Skeletal muscle tissue (tissue), 4 donors: Measurements from ENCODE around the gene EMILIN2. TPM values are rescaled to one million over a fixed set of nuclear protein-coding genes. Genes with fewer than 3 reads are reported as not detected.
A peak's percentile ranks its signal among the peaks of the same experiment; 100 is the strongest.

Experiments used
- H3K27ac ChIP-seq: one replicate; pipeline ENCODE4 v1.7.0; 2013; ENCODE audit warnings: mild to moderate bottlenecking, low read depth, low read length, inconsistent platforms
- H3K27me3 ChIP-seq, 3 donors: one replicate each; pipeline ENCODE4 v1.7.0; 2013; ENCODE audit warnings: low read length in 3 of 3; ENCODE audit not compliant: control insufficient read depth in 3 of 3, insufficient read depth in 3 of 3
- H3K36me3 ChIP-seq, 3 donors: one replicate each; pipeline ENCODE4 v1.7.0; 2013; ENCODE audit warnings: low read length in 3 of 3; ENCODE audit not compliant: control insufficient read depth in 3 of 3, insufficient read depth in 3 of 3
- H3K4me1 ChIP-seq, 3 donors: one replicate each; pipeline ENCODE4 v1.7.0; 2013; ENCODE audit warnings: low read length in 3 of 3, mild to moderate bottlenecking in 3 of 3; ENCODE audit not compliant: control insufficient read depth in 3 of 3, insufficient read depth in 3 of 3
- H3K4me3 ChIP-seq, 3 donors: one replicate each; pipeline ENCODE4 v1.7.0; 2013; ENCODE audit warnings: low read length in 3 of 3
- H3K9ac ChIP-seq, 3 donors: one replicate each; pipeline ENCODE4 v1.7.0; 2013; ENCODE audit warnings: low read length in 3 of 3, mild to moderate bottlenecking in 3 of 3, moderate library complexity in 2 of 3, low read depth in 1 of 3
- H3K9me3 ChIP-seq, 3 donors: one replicate each; pipeline ENCODE4 v1.7.0; 2013; ENCODE audit warnings: low read length in 3 of 3; ENCODE audit not compliant: control insufficient read depth in 3 of 3
- total RNA-seq: library from RNA; depleted of rRNA; stranded (reverse); fragments of >200 nt; gene quantifications from one replicate; pipeline ENCODE4 v1.2.3, GENCODE V29; 2014
- donor health status: Osteomylitis.

The EMILIN2 gene
- total RNA-seq, 1 donor from 2014 or later = 23.0 TPM

DNA sequence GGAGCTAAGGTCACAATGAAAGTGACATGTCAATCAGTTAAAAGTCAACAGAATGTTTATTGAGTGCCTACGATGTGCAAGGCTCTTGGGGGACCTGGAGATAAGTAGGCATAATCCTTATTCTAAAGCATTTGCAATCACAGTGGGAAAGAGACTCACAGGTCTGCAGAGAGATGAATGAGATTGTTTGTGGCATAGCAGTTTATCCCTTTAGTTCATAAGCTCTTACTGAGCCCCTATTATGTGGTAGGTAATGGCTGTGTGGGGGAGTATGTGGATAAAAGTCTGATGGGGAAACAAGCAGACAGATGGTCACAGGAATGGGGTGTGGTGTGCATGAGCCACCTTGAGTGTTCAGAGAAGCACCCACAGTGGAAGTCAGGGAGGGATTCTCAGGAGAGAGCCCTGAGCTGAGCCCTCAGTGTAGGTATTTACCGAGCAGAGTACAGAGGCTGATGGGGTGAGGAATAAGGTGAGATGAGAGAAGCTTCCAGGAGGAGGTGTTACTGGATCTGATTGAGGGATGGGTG is 48.1 kb downstream of the EMILIN2 start:
- Histone ChIP-seq H3K4me3 (no peak overlapping the region), H3K27ac (no peak overlapping the region), H3K9ac (no peak overlapping the region), H3K4me1 (peaks cover 0 to 3% (median 2%) of the 10 kb centered on the region in 3 donors), H3K27me3 (peaks cover 0 to 3% (median 3%) of the 10 kb centered on the region in 3 donors), H3K36me3 (no peaks in the 10 kb centered on the region), H3K9me3 (peaks cover 0 to 4% (median 0%) of the 10 kb centered on the region in 3 donors)

DNA sequence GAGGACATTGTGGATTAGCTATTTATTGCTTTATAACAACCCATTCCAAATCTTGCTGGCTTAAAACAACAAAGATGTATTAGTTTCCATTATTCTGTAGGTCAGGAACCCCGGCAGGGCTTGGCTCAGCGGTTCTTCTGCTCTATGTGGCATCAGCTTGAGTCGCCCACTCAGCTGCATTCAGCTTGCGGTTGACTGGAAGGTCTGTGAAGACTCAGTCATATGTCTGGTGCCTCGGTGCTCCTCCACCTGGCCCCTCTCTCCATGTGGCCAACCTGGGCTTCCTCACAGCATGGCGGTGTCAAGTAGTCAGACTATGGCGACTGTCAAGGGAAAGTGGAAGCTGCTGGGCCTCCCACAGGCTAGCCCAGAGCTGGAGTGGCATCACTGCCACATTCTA is 48.6 kb downstream of the EMILIN2 start:
- Histone ChIP-seq H3K4me1 (peaks cover 0 to 3% (median 2%) of the 10 kb centered on the region in 3 donors), H3K9me3 (peaks cover 0 to 4% (median 0%) of the 10 kb centered on the region in 3 donors), H3K27ac (no peak overlapping the region), H3K9ac (no peak overlapping the region), H3K36me3 (no peaks in the 10 kb centered on the region), H3K27me3 (peaks cover 0 to 3% (median 3%) of the 10 kb centered on the region in 3 donors), H3K4me3 (no peak overlapping the region)

DNA sequence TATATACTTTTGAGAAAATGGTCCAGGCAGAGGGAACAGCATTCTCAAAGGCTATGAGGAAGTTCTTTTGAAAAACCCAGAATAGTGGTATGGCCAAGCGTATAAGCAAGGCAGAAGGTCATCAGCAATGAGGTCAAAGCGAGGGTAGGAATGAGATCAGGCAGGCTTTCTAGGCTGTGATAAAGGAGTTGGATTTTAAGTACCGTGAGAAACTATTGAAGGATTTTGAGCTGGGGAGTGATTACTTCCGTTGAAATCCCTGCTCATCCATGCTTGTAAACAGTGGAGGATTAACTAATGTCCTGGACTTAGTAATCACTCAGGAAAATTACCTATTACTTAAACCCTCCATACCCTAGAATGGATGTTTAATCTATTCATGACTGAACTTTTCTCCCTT is 50.2 kb downstream of the EMILIN2 start:
- Histone ChIP-seq H3K4me3 (no peak overlapping the region), H3K27me3 (peaks cover 0 to 2% (median 0%) of the 10 kb centered on the region in 3 donors), H3K9ac (no peak overlapping the region), H3K9me3 (peaks cover 0 to 4% (median 0%) of the 10 kb centered on the region in 3 donors), H3K36me3 (no peaks in the 10 kb centered on the region), H3K4me1 (peaks cover 3 to 6% (median 6%) of the 10 kb centered on the region in 3 donors), H3K27ac (no peak overlapping the region)

DNA sequence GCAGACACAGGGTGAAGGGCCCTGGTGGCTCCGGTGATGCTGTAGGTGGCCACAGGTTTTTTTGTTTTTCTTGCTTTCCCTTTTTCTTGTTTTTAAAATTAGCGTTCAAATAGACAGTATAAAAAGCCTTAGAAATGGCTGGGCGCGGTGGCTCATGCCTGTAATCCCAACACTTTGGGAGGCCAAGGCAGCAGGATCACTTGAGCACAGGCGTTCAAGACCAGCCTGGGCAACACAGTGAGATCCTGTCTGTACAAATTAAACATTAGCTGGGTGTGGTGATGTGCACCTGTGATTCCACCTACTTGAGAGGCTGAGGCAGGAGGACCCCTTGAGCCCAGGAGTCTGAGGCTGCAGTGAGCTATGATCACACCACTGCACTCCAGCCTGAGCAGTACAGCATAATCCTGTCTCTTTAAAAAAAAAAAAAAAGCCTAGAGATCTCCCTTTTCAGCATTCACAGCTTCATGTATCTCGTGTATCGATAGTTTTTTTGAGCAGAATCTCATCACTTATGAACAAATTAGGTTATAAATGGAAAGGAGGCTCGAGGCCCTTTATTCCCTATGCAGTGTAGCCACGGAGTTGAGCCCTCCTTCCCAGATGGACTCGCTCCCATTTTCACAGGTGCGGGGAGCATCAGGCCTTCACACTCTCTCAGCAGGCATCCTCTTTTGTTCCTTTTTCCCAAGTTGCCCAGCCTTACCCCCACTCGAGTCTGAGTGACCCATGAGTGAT is 50.8 kb downstream of the EMILIN2 start:
- Histone ChIP-seq H3K27ac (no peak overlapping the region), H3K27me3 (no peaks in the 10 kb centered on the region), H3K4me1 (peaks cover 3 to 12% (median 10%) of the 10 kb centered on the region in 3 donors), H3K9ac (no peak overlapping the region), H3K4me3 (no peak overlapping the region), H3K9me3 (peaks cover 0 to 4% (median 0%) of the 10 kb centered on the region in 3 donors), H3K36me3 (no peaks in the 10 kb centered on the region)

DNA sequence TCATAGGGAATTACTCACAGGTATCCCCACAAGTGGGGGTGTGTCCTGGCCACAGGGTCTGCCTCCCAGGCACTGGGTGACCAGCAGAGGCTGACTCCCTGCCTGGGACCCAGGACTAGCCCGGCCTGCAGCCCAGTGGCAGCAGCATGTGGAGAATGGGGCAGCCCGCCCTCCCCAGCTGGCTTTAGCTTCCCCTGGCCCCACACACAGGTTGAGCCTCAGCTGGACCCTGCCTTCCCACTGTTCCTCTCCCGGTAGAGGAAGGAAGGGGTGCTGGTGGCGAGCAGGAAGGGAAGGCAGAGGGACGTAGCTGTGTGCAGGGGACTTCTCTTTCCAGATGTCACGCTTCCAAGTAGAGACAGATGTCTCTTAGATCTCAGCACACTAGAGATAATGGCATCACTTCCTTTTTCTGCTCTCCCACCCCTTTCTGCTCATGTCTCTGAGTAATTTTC is 51.4 kb downstream of the EMILIN2 start:
- Histone ChIP-seq H3K4me3 (peak overlapping the region in 1 of 3 donors; percentile 29), H3K4me1 (peaks cover 3 to 15% (median 12%) of the 10 kb centered on the region in 3 donors), H3K27me3 (no peaks in the 10 kb centered on the region), H3K9ac (no peak overlapping the region), H3K36me3 (no peaks in the 10 kb centered on the region), H3K9me3 (peaks cover 0 to 4% (median 0%) of the 10 kb centered on the region in 3 donors), H3K27ac (no peak overlapping the region)

DNA sequence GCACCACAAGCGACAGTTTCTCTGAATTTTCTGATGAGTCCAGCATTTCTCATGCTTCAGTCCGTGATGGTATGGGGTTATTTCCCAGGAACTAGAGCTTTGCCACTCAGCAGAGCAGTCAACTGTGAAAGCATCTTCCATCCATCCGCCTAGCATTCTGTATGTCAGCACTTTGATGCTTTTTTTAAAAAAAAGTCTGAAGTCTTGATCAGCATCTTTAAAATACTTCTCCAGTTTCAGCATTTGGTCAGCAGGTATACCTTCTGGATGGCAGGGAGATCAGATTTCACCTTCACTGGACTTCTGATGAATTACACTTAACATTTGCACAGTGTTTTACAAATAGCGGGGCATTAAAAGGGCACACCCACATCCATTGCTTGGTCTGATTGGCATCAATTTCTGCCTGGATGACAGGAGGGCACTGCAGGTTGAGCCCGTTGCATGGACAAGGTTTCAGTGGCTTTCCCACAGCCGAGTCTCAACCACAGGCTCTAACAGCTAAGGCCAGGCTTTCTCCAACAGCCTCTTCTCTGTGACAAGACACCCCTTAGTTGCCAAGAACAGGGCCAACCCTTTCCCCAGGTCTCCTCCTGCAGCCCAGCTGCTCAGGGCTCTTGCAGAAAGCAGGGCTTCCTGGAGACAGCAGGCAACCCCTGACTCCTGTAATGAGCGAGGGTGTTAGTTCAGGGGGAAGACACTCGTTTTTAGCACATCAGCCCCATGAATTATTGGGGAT is 54.0 kb downstream of the EMILIN2 start:
- Histone ChIP-seq H3K9me3 (no peaks in the 10 kb centered on the region), H3K9ac (no peak overlapping the region), H3K27me3 (peaks cover 0 to 5% (median 2%) of the 10 kb centered on the region in 3 donors), H3K27ac (no peak overlapping the region), H3K4me3 (no peak overlapping the region), H3K4me1 (peaks cover 0 to 18% (median 12%) of the 10 kb centered on the region in 3 donors), H3K36me3 (no peaks in the 10 kb centered on the region)

DNA sequence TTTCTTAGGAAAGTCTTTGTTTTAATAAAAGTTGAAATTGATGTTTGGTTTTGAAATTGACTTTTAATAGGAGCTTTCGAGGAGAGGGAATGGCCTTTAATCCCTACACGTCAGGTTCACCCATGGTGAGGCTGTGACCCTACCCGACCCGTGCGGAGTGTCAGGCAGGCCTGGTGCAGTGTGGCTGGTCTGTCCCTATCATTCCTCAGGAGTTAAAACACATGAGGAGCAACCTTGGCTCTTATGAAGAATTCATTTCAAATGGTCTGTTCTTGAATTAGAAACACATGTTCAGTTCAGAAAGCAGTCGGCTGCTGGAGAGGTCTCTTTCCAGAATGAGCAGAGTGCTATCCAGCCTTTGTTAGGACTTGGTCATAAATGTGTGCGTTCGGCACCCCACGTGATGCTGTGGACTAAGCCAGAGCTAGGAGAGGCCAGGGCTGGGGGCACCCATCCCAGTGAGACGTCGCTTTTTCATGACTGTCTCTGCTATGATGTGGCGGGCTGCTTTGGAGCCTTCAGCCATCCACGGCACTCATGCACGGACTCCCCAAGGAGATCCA is 54.7 kb downstream of the EMILIN2 start:
- no peaks in the 10 kb centered on the region for H3K9me3 ChIP-seq
- peaks cover 0 to 18% (median 12%) of the 10 kb centered on the region in 3 donors for H3K4me1 ChIP-seq
- no peaks in the 10 kb centered on the region for H3K36me3 ChIP-seq
- H3K27ac ChIP-seq = peak overlapping the region; percentile 25
- no peak overlapping the region for H3K4me3 ChIP-seq
- peaks cover under 1 to 9% (median 8%) of the 10 kb centered on the region in 3 donors for H3K27me3 ChIP-seq
- H3K9ac ChIP-seq = no peak overlapping the region

DNA sequence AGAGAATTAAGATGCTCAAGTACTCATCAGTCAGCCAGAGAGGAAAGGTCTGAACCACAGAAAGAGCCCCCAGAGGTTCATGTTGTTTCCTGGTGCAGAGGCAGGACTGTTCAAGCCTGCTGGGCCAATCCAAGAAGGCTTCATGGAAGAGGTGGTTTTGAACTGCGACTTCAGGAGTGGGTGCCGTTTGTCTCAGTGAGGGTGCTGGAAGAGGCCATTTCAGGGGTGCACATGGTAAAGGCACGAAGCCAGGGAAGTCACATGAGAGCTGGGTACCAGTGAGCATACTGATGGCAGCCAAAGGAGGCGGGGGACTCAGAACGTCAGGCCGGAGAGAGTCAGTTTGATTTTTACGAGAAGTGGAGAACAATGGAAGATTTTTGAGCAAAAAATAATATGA is 55.5 kb downstream of the EMILIN2 start:
- Histone ChIP-seq H3K4me1 (peaks cover 5 to 21% (median 17%) of the 10 kb centered on the region in 3 donors), H3K9ac (no peak overlapping the region), H3K36me3 (no peaks in the 10 kb centered on the region), H3K9me3 (no peaks in the 10 kb centered on the region), H3K27me3 (peaks cover 9 to 14% (median 11%) of the 10 kb centered on the region in 3 donors), H3K4me3 (no peak overlapping the region), H3K27ac (peak overlapping the region; percentile 61)

DNA sequence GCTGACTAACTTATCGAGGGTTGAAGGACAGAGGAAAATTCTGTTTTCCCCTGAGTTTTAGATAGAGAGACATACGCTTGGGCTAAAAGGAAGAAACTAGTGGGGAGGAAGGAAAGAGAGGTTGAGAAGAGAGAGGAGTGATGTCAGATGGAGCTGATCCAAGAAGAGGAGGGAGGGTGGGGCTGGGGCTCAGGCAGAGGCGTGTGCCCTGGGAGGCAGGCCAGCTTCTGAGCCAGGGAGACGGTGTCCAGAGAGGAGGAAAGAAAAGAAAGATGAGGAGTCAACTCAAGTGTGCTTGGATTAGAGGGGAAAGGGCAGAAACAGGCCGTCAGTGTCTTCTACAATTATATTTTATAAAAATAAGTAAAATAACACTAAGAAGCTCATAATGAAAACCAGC is 56.2 kb downstream of the EMILIN2 start:
- Histone ChIP-seq H3K27ac (peak overlapping the region; percentile 61), H3K27me3 (peaks cover 16 to 21% (median 17%) of the 10 kb centered on the region in 3 donors), H3K9me3 (no peaks in the 10 kb centered on the region), H3K4me3 (no peak overlapping the region), H3K9ac (no peak overlapping the region), H3K36me3 (no peaks in the 10 kb centered on the region), H3K4me1 (peaks cover 10 to 21% (median 17%) of the 10 kb centered on the region in 3 donors)
